PC-3 (cell line): Measurements from ENCODE around the gene LYPD3. TPM values are rescaled to one million over a fixed set of nuclear protein-coding genes. Genes with fewer than 3 reads are reported as not detected.

Experiments
- ATAC-seq: fragments of 200-7000 bp; cut with Tn5 transposase; 2 replicates; pipeline ENCODE4 v1.9.1; 2020; ENCODE audit warnings: mild to moderate bottlenecking, moderate library complexity
- BruUV-seq: library from RNA; stranded (reverse); fragments of 400-500 nt; replicated peaks from 2 replicates; lab custom pipeline; 2021; lab: Mats Ljungman, UMichigan
- CTCF ChIA-PET: fragments of 300-600 bp; sonication (Branson Sonifier 250); formaldehyde crosslinking; loops from one replicate; lab custom pipeline; 2022; ENCODE audit warnings: antibody characterized with exemption; lab: Charles Lee
- POLR2A ChIA-PET: fragments of 300-600 bp; sonication (Branson Sonifier 250); formaldehyde crosslinking; loops from one replicate; lab custom pipeline; 2022; ENCODE audit warnings: antibody characterized with exemption; ENCODE audit not compliant: unreplicated experiment; lab: Charles Lee
- DNase-seq: peaks from one replicate; pipeline ENCODE4 v3.0.0-alpha.2; 2015
- H2AFZ ChIP-seq: fragments of 300-600 bp; sonication (generic); 2 replicates; pipeline ENCODE4 v1.6.0; 2016; ENCODE audit warnings: antibody characterized with exemption, low read length
- H3F3A ChIP-seq: fragments of 300-600 bp; sonication (generic); one replicate; pipeline ENCODE4 v1.6.0; 2017; ENCODE audit warnings: antibody characterized with exemption, low read length, control low read depth, mild to moderate bottlenecking; ENCODE audit not compliant: unreplicated experiment
- H3K27ac ChIP-seq: fragments of 300-600 bp; sonication (generic); 2 replicates; pipeline ENCODE4 v1.5.1; 2016; ENCODE audit warnings: mild to moderate bottlenecking, low read length
- H3K27me3 ChIP-seq: fragments of 300-600 bp; sonication (generic); 2 replicates; pipeline ENCODE4 v1.6.1; 2016; ENCODE audit warnings: low read length, mixed read lengths
- H3K36me3 ChIP-seq: fragments of 300-600 bp; sonication (generic); 2 replicates; pipeline ENCODE4 v1.6.1; 2016; ENCODE audit warnings: low read depth, mixed run types, low read length, mixed read lengths
- H3K4me1 ChIP-seq: fragments of 300-600 bp; sonication (generic); 2 replicates; pipeline ENCODE4 v1.5.1; 2016; ENCODE audit warnings: low read length; ENCODE audit not compliant: insufficient read depth
- H3K4me2 ChIP-seq: fragments of 300-600 bp; sonication (generic); 2 replicates; pipeline ENCODE4 v1.6.0; 2016; ENCODE audit warnings: low read length
- H3K4me3 ChIP-seq: fragments of 300-600 bp; sonication (generic); 2 replicates; pipeline ENCODE4 v1.5.1; 2016; ENCODE audit warnings: mild to moderate bottlenecking, low read length, mixed read lengths
- H3K79me2 ChIP-seq: fragments of 300-600 bp; sonication (generic); 2 replicates; pipeline ENCODE4 v1.6.1; 2017; ENCODE audit warnings: low read length, mixed read lengths
- H3K9ac ChIP-seq: fragments of 300-600 bp; sonication (generic); 2 replicates; pipeline ENCODE4 v1.6.0; 2016; ENCODE audit warnings: mild to moderate bottlenecking, low read length
- H3K9me2 ChIP-seq: fragments of 300-600 bp; sonication (generic); replicated peaks from 2 replicates; pipeline ENCODE4 v1.6.1; 2016; ENCODE audit warnings: mixed run types, low read length, mixed read lengths
- H3K9me3 ChIP-seq: fragments of 300-600 bp; sonication (generic); 2 replicates; pipeline ENCODE4 v1.6.1; 2016; ENCODE audit warnings: low read length, mixed read lengths
- H4K20me1 ChIP-seq: fragments of 300-600 bp; sonication (generic); 2 replicates; pipeline ENCODE4 v1.6.1; 2016; ENCODE audit warnings: low read length, mixed read lengths
- CTCF ChIP-seq: fragments of 300-600 bp; sonication (generic); conservative IDR thresholded peaks from 2 replicates; pipeline ENCODE4 v1.5.1; 2017; ENCODE audit warnings: antibody characterized with exemption, low read depth, mild to moderate bottlenecking, low read length
- EZH2 ChIP-seq: fragments of 300-600 bp; sonication (generic); IDR thresholded peaks from one replicate; pipeline ENCODE4 v1.6.1; 2017; ENCODE audit warnings: antibody characterized with exemption, mild to moderate bottlenecking, low read length; ENCODE audit not compliant: unreplicated experiment
- EZH2phosphoT487 ChIP-seq: fragments of 300-600 bp; sonication (generic); IDR thresholded peaks from 2 replicates; pipeline ENCODE4 v1.6.1; 2018; ENCODE audit warnings: mild to moderate bottlenecking, antibody characterized with exemption, low read length, borderline replicate concordance
- intact Hi-C: fragments of 100-400 bp; cut with micrococcal nuclease; formaldehyde crosslinking; loops from 2 replicates; pipeline ENCODE4 v1.9.0; 2023
- total RNA-seq: library from RNA; depleted of rRNA; stranded (reverse); fragments of >200 nt; gene quantifications from 2 replicates; pipeline ENCODE4 v1.2.3, GENCODE V29; 2014

LYPD3 gene
- total RNA-seq, 1 experiment from 2014 or later, result 16.8 TPM

GRCh38 chr19:43478323-43478722, 12.9 kb upstream of the LYPD3 start:
- TF ChIP-seq EZH2 (no peak), EZH2phosphoT487 (no peak), CTCF (no peak)
- DNase-seq (no peak), ATAC-seq (no peak)
- no peak overlapping the region for H3K4me3 ChIP-seq
- CTCF ChIA-PET, result no interaction called here
- H3K4me2 ChIP-seq, result no peak overlapping the region
- H3K9me2 ChIP-seq, result no peaks in the 10 kb centered on the region
- no peaks in the 10 kb centered on the region for H3K27me3 ChIP-seq
- H3K27ac ChIP-seq, result no peak overlapping the region
- no peaks in the 10 kb centered on the region for H4K20me1 ChIP-seq
- no TSS peak for BruUV-seq
- H2AFZ ChIP-seq, result no peak overlapping the region
- no peak overlapping the region for H3K9ac ChIP-seq
- intact Hi-C loops, result no loop called here
- POLR2A ChIA-PET, result no interaction called here
- no peaks in the 10 kb centered on the region for H3F3A ChIP-seq
- H3K9me3 ChIP-seq, result no peaks in the 10 kb centered on the region
- no peaks in the 10 kb centered on the region for H3K79me2 ChIP-seq
- H3K36me3 ChIP-seq, result no peaks in the 10 kb centered on the region
- H3K4me1 ChIP-seq, result peaks cover 13% of the 10 kb centered on the region; the same call in 1 of the 2 replicates

- H3K4me1 ChIP-seq, result peaks cover 13% of the 10 kb centered on the region; the same call in 1 of the 2 replicates
- H3K9me3 ChIP-seq, result no peaks in the 10 kb centered on the region
- H2AFZ ChIP-seq, result no peak overlapping the region
- CTCF ChIA-PET, result no interaction called here
- POLR2A ChIA-PET, result interaction anchor here (0.7 kb wide), 1 partner anchor 28 kb away, joined by 6 read pairs; no protein-coding TSS in a partner anchor
- H4K20me1 ChIP-seq, result no peaks in the 10 kb centered on the region
- H3K9ac ChIP-seq, result no peak overlapping the region
- ATAC-seq (0 out of 2 replicates have a peak, but pooled peaks have one; percentile 19), DNase-seq (peak; percentile 46)
- intact Hi-C loops, result no loop called here
- TF ChIP-seq EZH2phosphoT487 (no peak), EZH2 (no peak), CTCF (no peak)
- no peaks in the 10 kb centered on the region for H3F3A ChIP-seq
- no peak overlapping the region for H3K27ac ChIP-seq
- BruUV-seq, result no TSS peak
- H3K27me3 ChIP-seq, result no peaks in the 10 kb centered on the region
- no peak overlapping the region for H3K4me3 ChIP-seq
- no peaks in the 10 kb centered on the region for H3K9me2 ChIP-seq
- H3K36me3 ChIP-seq, result no peaks in the 10 kb centered on the region
- no peak overlapping the region for H3K4me2 ChIP-seq
- H3K79me2 ChIP-seq, result no peaks in the 10 kb centered on the region
Observed at GRCh38 chr19:43476606-43477005, 11.2 kb upstream of the LYPD3 start.

GRCh38 chr19:43474986-43475705, 9.7 kb upstream of the LYPD3 start:
- Histone ChIP-seq H3K9me2 (no peaks in the 10 kb centered on the region), H3F3A (no peaks in the 10 kb centered on the region), H3K36me3 (no peaks in the 10 kb centered on the region), H3K79me2 (no peaks in the 10 kb centered on the region), H4K20me1 (no peaks in the 10 kb centered on the region), H2AFZ (peak overlapping the region; percentile 73), H3K4me1 (peaks cover 22% of the 10 kb centered on the region), H3K4me2 (peak overlapping the region; percentile 81), H3K9me3 (no peaks in the 10 kb centered on the region), H3K9ac (peak overlapping the region; percentile 52), H3K27ac (peak overlapping the region; percentile 45), H3K27me3 (no peaks in the 10 kb centered on the region), H3K4me3 (peak overlapping the region; percentile 59)
- ChIA-PET POLR2A (no interaction called here), CTCF (no interaction called here)
- intact Hi-C loops, result no loop called here
- BruUV-seq, result no TSS peak
- ATAC-seq (peak; percentile 76), DNase-seq (peak; percentile 89)
- no peak for TF ChIP-seq CTCF
- TF ChIP-seq EZH2, result no peak
- TF ChIP-seq EZH2phosphoT487, result no peak
